Trophoblast cell (in vitro differentiated cells and primary cell): ENCODE data around the gene KREMEN2.

Source experiments
- DNase-seq, 2 donors: peaks; one replicate each; pipeline ENCODE4 v3.0.0-alpha.2; 2016
- H2AFZ ChIP-seq: 2 replicates; pipeline ENCODE4 v1.6.1; 2013; ENCODE audit warnings: low read length, moderate library complexity, mild to moderate bottlenecking; ENCODE audit not compliant: insufficient read depth, poor library complexity
- H2AK5ac ChIP-seq: 2 replicates; pipeline ENCODE4 v1.6.1; 2013; ENCODE audit warnings: mild to moderate bottlenecking, low read length
- H2BK120ac ChIP-seq: 2 replicates; pipeline ENCODE4 v1.6.1; 2013; ENCODE audit warnings: low read length, mild to moderate bottlenecking, moderate library complexity; ENCODE audit not compliant: insufficient read depth, poor library complexity
- H2BK12ac ChIP-seq: 2 replicates; pipeline ENCODE4 v1.6.1; 2013; ENCODE audit warnings: mild to moderate bottlenecking, low read length, moderate library complexity
- H2BK5ac ChIP-seq: 2 replicates; pipeline ENCODE4 v1.6.1; 2013; ENCODE audit warnings: low read length, low read depth, moderate library complexity, mild to moderate bottlenecking; ENCODE audit not compliant: poor library complexity
- H3K14ac ChIP-seq: 2 replicates; pipeline ENCODE4 v1.6.1; 2013; ENCODE audit warnings: mild to moderate bottlenecking, low read length
- H3K18ac ChIP-seq: 2 replicates; pipeline ENCODE4 v1.6.1; 2013; ENCODE audit warnings: mild to moderate bottlenecking, low read length
- H3K23ac ChIP-seq: 2 replicates; pipeline ENCODE4 v1.6.1; 2013; ENCODE audit warnings: low read length
- H3K27ac ChIP-seq: 2 replicates; pipeline ENCODE4 v1.5.1; 2013; ENCODE audit warnings: low read depth, mild to moderate bottlenecking, inconsistent platforms, low read length, moderate library complexity
- H3K27me3 ChIP-seq: 2 replicates; pipeline ENCODE4 v1.6.1; 2013; ENCODE audit warnings: inconsistent platforms, mild to moderate bottlenecking, low read length, moderate library complexity; ENCODE audit not compliant: insufficient read depth
- H3K36me3 ChIP-seq, 2 experiments: 1 replicate in 1 of 2; 2 replicates in 1 of 2; pipeline ENCODE4 v1.6.1; 2013; ENCODE audit warnings: low read length in 2 of 2, mild to moderate bottlenecking in 2 of 2, moderate library complexity in 1 of 2; ENCODE audit not compliant: insufficient read depth in 2 of 2, control insufficient read depth in 1 of 2
- H3K4ac ChIP-seq: 2 replicates; pipeline ENCODE4 v1.6.1; 2013; ENCODE audit warnings: low read depth, mild to moderate bottlenecking, low read length, moderate library complexity
- H3K4me1 ChIP-seq, 2 experiments: 1 replicate in 1 of 2; 2 replicates in 1 of 2; pipeline ENCODE4 v1.6.1; 2013; ENCODE audit warnings: low read length in 2 of 2, mild to moderate bottlenecking in 2 of 2, moderate library complexity in 1 of 2; ENCODE audit not compliant: insufficient read depth in 2 of 2, control insufficient read depth in 1 of 2
- H3K4me2 ChIP-seq: 2 replicates; pipeline ENCODE4 v1.6.1; 2013; ENCODE audit warnings: inconsistent platforms, mild to moderate bottlenecking, low read length, moderate library complexity
- H3K4me3 ChIP-seq: 2 replicates; pipeline ENCODE4 v1.5.1; 2013; ENCODE audit warnings: mild to moderate bottlenecking, low read depth, low read length, inconsistent platforms
- H3K79me1 ChIP-seq: one replicate; pipeline ENCODE4 v1.6.1; 2013; ENCODE audit warnings: low read length
- H3K79me2 ChIP-seq: 2 replicates; pipeline ENCODE4 v1.6.1; 2013; ENCODE audit warnings: low read length, mild to moderate bottlenecking; ENCODE audit not compliant: control insufficient read depth, insufficient read depth, poor library complexity
- H3K9ac ChIP-seq: 2 replicates; pipeline ENCODE4 v1.6.1; 2013; ENCODE audit warnings: mild to moderate bottlenecking, low read length
- H3K9me3 ChIP-seq: 2 replicates; pipeline ENCODE4 v1.6.1; 2013; ENCODE audit warnings: low read depth, mild to moderate bottlenecking, control low read depth, inconsistent platforms, low read length; ENCODE audit not compliant: insufficient read depth
- H4K12ac ChIP-seq: 2 replicates; pipeline ENCODE4 v1.6.1; 2013; ENCODE audit warnings: low read depth, mild to moderate bottlenecking, low read length, moderate library complexity
- H4K8ac ChIP-seq: 2 replicates; pipeline ENCODE4 v1.6.1; 2013; ENCODE audit warnings: low read depth, mild to moderate bottlenecking, low read length, moderate library complexity
- H4K91ac ChIP-seq: one replicate; pipeline ENCODE4 v1.6.1; 2013; ENCODE audit warnings: low read depth, mild to moderate bottlenecking, low read length, moderate library complexity
- WGBS: extraction: QIAGEN DNeasy Blood & Tissue Kit; methylation state at CpG from one replicate; pipeline ENCODE4 v1.1.7; 2013; ENCODE audit warnings: missing lambda C conversion rate; ENCODE audit not compliant: insufficient read length, insufficient coverage; ENCODE audit errors: extremely low coverage; 5-methylcytosine and 5-hydroxymethylcytosine counted together

Gene KREMEN2

DNA sequence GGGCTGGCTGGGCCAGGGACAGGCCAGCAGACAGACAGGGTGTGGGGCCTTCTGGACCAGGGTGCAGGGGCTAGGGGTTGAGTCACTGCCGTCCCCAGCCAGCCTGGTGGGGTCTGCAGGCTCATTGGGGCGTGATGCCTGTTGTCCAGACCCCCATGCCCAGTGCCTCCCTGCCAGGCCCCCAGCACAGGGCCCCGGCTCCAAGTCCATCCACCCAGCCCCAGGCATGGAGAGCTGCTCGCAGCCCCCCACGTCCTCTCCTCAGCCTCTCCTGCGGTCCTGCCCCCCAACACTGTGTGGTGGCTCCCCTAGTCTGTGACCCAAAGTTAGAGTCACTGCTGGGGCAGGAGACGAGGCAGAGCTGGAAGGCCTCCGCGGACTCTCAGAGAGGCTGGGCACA, 23.2 kb downstream of the KREMEN2 start:
- Histone ChIP-seq H3K18ac (no peak overlapping the region), H2BK120ac (no peak overlapping the region), H3K14ac (no peak overlapping the region), H3K23ac (no peak overlapping the region), H2AK5ac (no peak overlapping the region), H3K4me3 (no peak overlapping the region), H3K4ac (no peak overlapping the region), H4K8ac (no peak overlapping the region), H2BK12ac (no peak overlapping the region), H2AFZ (no peak overlapping the region), H3K36me3 (no peaks in the 10 kb centered on the region), H2BK5ac (no peak overlapping the region), H3K27ac (no peak overlapping the region), H3K9me3 (no peaks in the 10 kb centered on the region), H4K12ac (no peak overlapping the region), H3K27me3 (no peaks in the 10 kb centered on the region), H3K9ac (no peak overlapping the region), H3K79me1 (no peaks in the 10 kb centered on the region), H4K91ac (no peak overlapping the region), H3K4me2 (no peak overlapping the region), H3K79me2 (no peaks in the 10 kb centered on the region), H3K4me1 (peaks cover 6 to 10% of the 10 kb centered on the region in 2 experiments)
- DNase-seq: no peak
- no CpG with 5 or more reads among the region's 9 CpGs for WGBS

DNA sequence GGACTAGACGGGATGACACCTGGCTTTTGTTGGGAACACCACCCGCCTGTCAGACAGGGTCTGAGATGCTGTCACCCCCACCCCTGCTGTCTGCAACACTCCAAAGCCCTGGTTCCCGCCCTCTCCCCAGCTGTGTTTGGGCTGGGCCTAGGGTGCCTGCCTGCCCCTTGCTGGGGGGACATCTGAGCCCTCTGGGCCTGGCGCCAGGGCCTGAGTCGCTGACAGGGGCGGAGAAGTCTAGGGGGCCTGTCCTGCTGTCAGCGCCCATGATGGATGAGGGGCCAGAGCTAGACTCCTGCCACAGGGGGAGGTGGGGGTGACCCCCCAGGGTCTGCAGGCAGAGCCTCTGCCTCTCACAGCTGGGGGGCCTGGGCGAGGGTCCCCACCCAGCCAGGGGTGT, 23.8 kb downstream of the KREMEN2 start:
- Histone ChIP-seq H4K12ac (no peak overlapping the region), H3K14ac (no peak overlapping the region), H4K91ac (no peak overlapping the region), H3K4ac (no peak overlapping the region), H3K4me2 (no peak overlapping the region), H3K9ac (no peak overlapping the region), H3K79me2 (no peaks in the 10 kb centered on the region), H3K27me3 (no peaks in the 10 kb centered on the region), H3K4me1 (peaks cover 6 to 10% of the 10 kb centered on the region in 2 experiments), H3K79me1 (no peaks in the 10 kb centered on the region), H2BK120ac (no peak overlapping the region), H3K18ac (no peak overlapping the region), H3K36me3 (no peaks in the 10 kb centered on the region), H2AFZ (no peak overlapping the region), H2BK12ac (no peak overlapping the region), H4K8ac (no peak overlapping the region), H2BK5ac (no peak overlapping the region), H3K4me3 (no peak overlapping the region), H3K23ac (no peak overlapping the region), H2AK5ac (no peak overlapping the region), H3K9me3 (no peaks in the 10 kb centered on the region), H3K27ac (no peak overlapping the region)
- DNase-seq: no peak
- no CpG with 5 or more reads among the region's 8 CpGs for WGBS

DNA sequence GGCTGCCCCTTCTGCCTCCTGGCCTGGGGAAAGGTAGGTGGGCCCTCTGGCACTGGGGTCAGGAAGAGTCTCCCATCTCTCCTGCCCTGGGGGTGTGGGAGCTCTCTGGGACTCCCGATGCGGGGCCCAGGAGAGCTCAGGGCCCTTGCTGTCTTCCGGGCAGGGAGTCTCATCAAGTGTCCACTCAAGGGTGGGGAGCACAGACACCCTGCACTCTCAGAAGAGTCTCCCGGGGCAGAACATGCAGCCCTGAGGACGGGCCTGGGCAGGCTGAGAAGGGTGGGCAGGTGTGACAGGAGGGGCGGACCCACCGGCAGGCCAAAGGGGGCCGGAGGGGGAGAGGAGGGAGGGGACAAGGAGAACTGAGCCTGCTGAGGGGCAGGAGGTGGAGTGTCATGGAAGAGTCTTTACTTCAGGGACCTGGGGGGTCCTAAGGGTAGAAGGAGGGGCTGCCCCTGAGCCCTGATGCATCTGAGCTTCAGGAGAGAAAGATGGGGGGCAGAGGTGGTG, 24.6 kb downstream of the KREMEN2 start:
- Histone ChIP-seq H3K4me3 (no peak overlapping the region), H3K79me1 (no peaks in the 10 kb centered on the region), H3K4ac (no peak overlapping the region), H3K9ac (no peak overlapping the region), H3K4me2 (no peak overlapping the region), H2AK5ac (no peak overlapping the region), H3K23ac (no peak overlapping the region), H3K36me3 (no peaks in the 10 kb centered on the region), H3K79me2 (no peaks in the 10 kb centered on the region), H2AFZ (no peak overlapping the region), H3K14ac (no peak overlapping the region), H4K91ac (no peak overlapping the region), H3K27me3 (no peaks in the 10 kb centered on the region), H3K27ac (no peak overlapping the region), H3K18ac (no peak overlapping the region), H2BK5ac (no peak overlapping the region), H3K9me3 (no peaks in the 10 kb centered on the region), H4K12ac (no peak overlapping the region), H2BK12ac (no peak overlapping the region), H3K4me1 (peaks cover 6 to 8% of the 10 kb centered on the region in 2 experiments), H2BK120ac (no peak overlapping the region), H4K8ac (no peak overlapping the region)
- no peak for DNase-seq
- no CpG with 5 or more reads among the region's 8 CpGs for WGBS

DNA sequence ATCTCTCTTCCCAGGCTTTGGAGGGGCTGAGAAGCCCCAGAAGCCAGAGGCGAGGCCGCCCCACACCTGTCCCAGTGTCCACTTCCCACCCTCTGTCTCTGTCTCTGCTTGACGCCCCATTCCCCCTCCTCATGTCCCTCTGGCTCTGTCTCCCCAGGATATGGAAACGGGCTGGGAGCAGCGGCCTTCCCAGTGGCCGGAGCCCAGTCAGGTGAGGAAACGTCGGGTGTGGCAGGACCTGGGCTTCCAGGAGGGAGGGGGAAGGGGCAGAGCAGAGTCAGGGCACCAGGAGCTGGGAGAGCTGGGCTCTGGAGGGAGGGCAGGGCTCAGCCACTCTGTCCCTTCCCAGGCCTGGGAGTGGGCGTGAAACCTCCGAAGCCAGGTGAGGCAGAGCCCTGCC, 26.8 kb downstream of the KREMEN2 start:
- no peak overlapping the region for H3K27ac ChIP-seq
- no peak overlapping the region for H2AFZ ChIP-seq
- whole genome bisulfite sequencing: no CpG with 5 or more reads among the region's 10 CpGs
- H4K12ac ChIP-seq: no peak overlapping the region
- H2BK5ac ChIP-seq: no peak overlapping the region
- no peak overlapping the region for H2BK12ac ChIP-seq
- H3K4ac ChIP-seq: no peak overlapping the region
- no peaks in the 10 kb centered on the region for H3K36me3 ChIP-seq
- no peaks in the 10 kb centered on the region for H3K27me3 ChIP-seq
- no peak overlapping the region for H3K18ac ChIP-seq
- H4K8ac ChIP-seq: no peak overlapping the region
- H3K23ac ChIP-seq: no peak overlapping the region
- H3K79me2 ChIP-seq: no peaks in the 10 kb centered on the region
- no peak overlapping the region for H4K91ac ChIP-seq
- H3K4me1 ChIP-seq: peaks cover 6 to 8% of the 10 kb centered on the region in 2 experiments
- H2AK5ac ChIP-seq: no peak overlapping the region
- no peak overlapping the region for H3K4me3 ChIP-seq
- H3K9me3 ChIP-seq: no peaks in the 10 kb centered on the region
- H2BK120ac ChIP-seq: no peak overlapping the region
- DNase-seq: no peak
- no peak overlapping the region for H3K4me2 ChIP-seq
- H3K14ac ChIP-seq: no peak overlapping the region
- no peak overlapping the region for H3K9ac ChIP-seq
- no peaks in the 10 kb centered on the region for H3K79me1 ChIP-seq
